Natural killer cell (primary cell): ENCODE data around the gene ENO3. TPM values are rescaled to one million over a fixed set of nuclear protein-coding genes. Genes with fewer than 3 reads are reported as not detected.

Experiments
- ATAC-seq, 3 donors: fragments of 150-1000 bp in 2 of 3; fragments of 200-7000 bp in 1 of 3; cut with Tn5 transposase; 1 replicate in 1 of 3; 2 replicates in 2 of 3; pipeline ENCODE4 v1.10.0; 2021; ENCODE audit warnings: mild to moderate bottlenecking in 2 of 3, moderate library complexity in 2 of 3
- DNase-seq, 2 donors: peaks; one replicate each; pipeline versions ENCODE4 v3.0.0 to v3.0.0-alpha.2; 2013 to 2021; ENCODE audit warnings: mixed read lengths in 1 of 2
- H3K27ac ChIP-seq: one replicate; pipeline ENCODE4 v1.5.1; 2013; ENCODE audit warnings: mild to moderate bottlenecking, low read length
- H3K27me3 ChIP-seq: one replicate; pipeline ENCODE4 v1.6.1; 2013; ENCODE audit warnings: low read length; ENCODE audit not compliant: control insufficient read depth, insufficient read depth
- H3K36me3 ChIP-seq: one replicate; pipeline ENCODE4 v1.6.1; 2013; ENCODE audit warnings: low read length; ENCODE audit not compliant: control insufficient read depth, insufficient read depth
- H3K4me1 ChIP-seq: one replicate; pipeline ENCODE4 v1.6.1; 2013; ENCODE audit warnings: low read length; ENCODE audit not compliant: control insufficient read depth, insufficient read depth
- H3K4me3 ChIP-seq: one replicate; pipeline ENCODE4 v1.5.1; 2013; ENCODE audit warnings: low read length
- H3K9me3 ChIP-seq: one replicate; pipeline ENCODE4 v1.6.1; 2013; ENCODE audit warnings: low read length; ENCODE audit not compliant: control insufficient read depth, insufficient read depth
- H3K27ac Mint-ChIP-seq, 2 donors: one replicate each; pipeline ENCODE4 v1.8.0; 2022; ENCODE audit warnings: mild to moderate bottlenecking in 2 of 2, mixed read lengths in 2 of 2, moderate library complexity in 1 of 2
- H3K27me3 Mint-ChIP-seq, 2 donors: one replicate each; pipeline ENCODE4 v1.8.0; 2022; ENCODE audit warnings: low read depth in 2 of 2, mixed read lengths in 2 of 2
- H3K36me3 Mint-ChIP-seq: one replicate; pipeline ENCODE4 v1.8.0; 2022; ENCODE audit warnings: mixed read lengths
- H3K4me1 Mint-ChIP-seq, 2 donors: one replicate each; pipeline ENCODE4 v1.8.0; 2022; ENCODE audit warnings: mixed read lengths in 2 of 2
- H3K4me3 Mint-ChIP-seq: one replicate; pipeline ENCODE4 v1.8.0; 2022; ENCODE audit warnings: mild to moderate bottlenecking, moderate library complexity, mixed read lengths
- H3K9me3 Mint-ChIP-seq, 2 donors: one replicate each; pipeline ENCODE4 v1.8.0; 2022; ENCODE audit warnings: mixed read lengths in 2 of 2
- CTCF ChIP-seq: fragments of 200-600 bp; IDR thresholded peaks from one replicate; pipeline ENCODE4 v1.8.0; 2022; ENCODE audit warnings: antibody characterized with exemption
- WGBS: methylation state at CpG from one replicate; pipeline ENCODE4 v1.1.7; 2013; ENCODE audit warnings: missing lambda C conversion rate; ENCODE audit not compliant: insufficient coverage; 5-methylcytosine and 5-hydroxymethylcytosine counted together
- intact Hi-C: fragments of 100-400 bp; cut with micrococcal nuclease; formaldehyde crosslinking; loops from one replicate; pipeline ENCODE4 v1.14.2; 2022
- total RNA-seq, 4 donors: library from RNA; stranded (reverse); fragments of 120-200 nt in 1 of 4; gene quantifications; one replicate each; pipeline versions ENCODE4 v1.2.3 to v1.2.4, GENCODE V29; 2013 to 2022

Gene ENO3
- total RNA-seq, 3 donors from 2014 or later (not counting 1 experiment from before 2014, with no cell fraction given): 26.1 to 28.4 (median 26.6) TPM

GRCh38 chr17:4935650-4936049 is 15.3 kb upstream of the ENO3 start:
- peaks cover 18% of the 10 kb centered on the region for H3K36me3 ChIP-seq
- peaks cover 39% of the 10 kb centered on the region for H3K4me1 ChIP-seq
- H3K4me1 Mint-ChIP-seq: peaks cover 35 to 68% of the 10 kb centered on the region in 2 donors
- no peak for TF ChIP-seq CTCF
- H3K27me3 ChIP-seq: no peaks in the 10 kb centered on the region
- no peaks in the 10 kb centered on the region for H3K9me3 ChIP-seq
- peak overlapping the region; percentile 48 to 62 for H3K27ac Mint-ChIP-seq
- no peak overlapping the region for H3K4me3 Mint-ChIP-seq
- H3K27me3 Mint-ChIP-seq: peaks cover 0 to 4% of the 10 kb centered on the region in 2 donors
- no peak for ATAC-seq
- H3K36me3 Mint-ChIP-seq: no peaks in the 10 kb centered on the region
- intact Hi-C loops: no loop called here
- DNase-seq: no peak
- H3K9me3 Mint-ChIP-seq: no peaks in the 10 kb centered on the region
- no peak overlapping the region for H3K4me3 ChIP-seq
- no peak overlapping the region for H3K27ac ChIP-seq

- peaks cover 47% of the 10 kb centered on the region for H3K4me1 ChIP-seq
These were observed 14.5 kb upstream of the ENO3 start for GRCh38 chr17:4936436-4936835.

GRCh38 chr17:4937553-4937952 is 13.4 kb upstream of the ENO3 start:
- H3K9me3 Mint-ChIP-seq: no peaks in the 10 kb centered on the region
- peaks cover 0 to 4% of the 10 kb centered on the region in 2 donors for H3K27me3 Mint-ChIP-seq
- no peak for ATAC-seq
- H3K4me3 Mint-ChIP-seq: peak overlapping the region; percentile 17
- H3K4me1 Mint-ChIP-seq: peaks cover 54 to 82% of the 10 kb centered on the region in 2 donors
- no peak overlapping the region for H3K27ac Mint-ChIP-seq
- TF ChIP-seq CTCF: no peak
- no peaks in the 10 kb centered on the region for H3K36me3 Mint-ChIP-seq
- H3K4me3 ChIP-seq: no peak overlapping the region
- no peak for DNase-seq
- intact Hi-C loops: no loop called here
- no peaks in the 10 kb centered on the region for H3K27me3 ChIP-seq
- peaks cover 22% of the 10 kb centered on the region for H3K36me3 ChIP-seq
- peaks cover 53% of the 10 kb centered on the region for H3K4me1 ChIP-seq
- no peak overlapping the region for H3K27ac ChIP-seq
- 98% methylated on average over 16 of the region's 16 CpGs for WGBS
- no peaks in the 10 kb centered on the region for H3K9me3 ChIP-seq

More at GRCh38 chr17:4936436-4936835, 14.5 kb upstream of the ENO3 start:
- peaks cover 0 to 4% of the 10 kb centered on the region in 2 donors for H3K27me3 Mint-ChIP-seq
- H3K9me3 Mint-ChIP-seq: no peaks in the 10 kb centered on the region
- no peak overlapping the region for H3K27ac ChIP-seq
- ATAC-seq (no peak), DNase-seq (no peak)
- no peak overlapping the region for H3K4me3 Mint-ChIP-seq
- peak overlapping the region; percentile 48 to 62 for H3K27ac Mint-ChIP-seq
- H3K4me3 ChIP-seq: no peak overlapping the region
- H3K36me3 Mint-ChIP-seq: no peaks in the 10 kb centered on the region
- no peak for TF ChIP-seq CTCF
- WGBS: 92% methylated on average over 3 of the region's 3 CpGs
- H3K27me3 ChIP-seq: no peaks in the 10 kb centered on the region
- H3K4me1 Mint-ChIP-seq: peaks cover 43 to 76% of the 10 kb centered on the region in 2 donors
- H3K9me3 ChIP-seq: no peaks in the 10 kb centered on the region
- intact Hi-C loops: no loop called here
- H3K36me3 ChIP-seq: peaks cover 18% of the 10 kb centered on the region

- H3K27ac Mint-ChIP-seq: no peak overlapping the region
These were observed 12.8 kb upstream of the ENO3 start for GRCh38 chr17:4938069-4938491.

More at GRCh38 chr17:4938069-4938491, 12.8 kb upstream of the ENO3 start:
- Histone ChIP-seq H3K27ac (no peak overlapping the region), H3K36me3 (peaks cover 27% of the 10 kb centered on the region), H3K9me3 (no peaks in the 10 kb centered on the region), H3K27me3 (no peaks in the 10 kb centered on the region), H3K4me3 (no peak overlapping the region), H3K4me1 (peaks cover 58% of the 10 kb centered on the region)
- 98% methylated on average over 6 of the region's 11 CpGs for WGBS
- no peak for TF ChIP-seq CTCF
- Mint-ChIP-seq H3K27me3 (peaks cover 0 to 4% of the 10 kb centered on the region in 2 donors), H3K4me1 (peaks cover 57 to 82% of the 10 kb centered on the region in 2 donors), H3K9me3 (no peaks in the 10 kb centered on the region), H3K36me3 (no peaks in the 10 kb centered on the region), H3K4me3 (peak overlapping the region; percentile 76)
- ATAC-seq (no peak), DNase-seq (no peak)
- intact Hi-C loops: no loop called here
